ENCODE measurements around the gene TTLL10.

- TF ChIP-seq CTCF (IDR thresholded peaks at IDR 0.05): no peak
- TF ChIP-seq EP300 (IDR thresholded peaks at IDR 0.05): no peak
- TF ChIP-seq POLR2A (IDR thresholded peaks at IDR 0.05; ENCODE audit: low read depth): no peak
- no peak for TF ChIP-seq POLR2AphosphoS5 (IDR thresholded peaks at IDR 0.05)
Measured at GRCh38 chr1:1177452-1178206, 3.9 kb downstream of the TTLL10 start.
